ENCODE data around the gene CDH23.

Gene CDH23

DNA sequence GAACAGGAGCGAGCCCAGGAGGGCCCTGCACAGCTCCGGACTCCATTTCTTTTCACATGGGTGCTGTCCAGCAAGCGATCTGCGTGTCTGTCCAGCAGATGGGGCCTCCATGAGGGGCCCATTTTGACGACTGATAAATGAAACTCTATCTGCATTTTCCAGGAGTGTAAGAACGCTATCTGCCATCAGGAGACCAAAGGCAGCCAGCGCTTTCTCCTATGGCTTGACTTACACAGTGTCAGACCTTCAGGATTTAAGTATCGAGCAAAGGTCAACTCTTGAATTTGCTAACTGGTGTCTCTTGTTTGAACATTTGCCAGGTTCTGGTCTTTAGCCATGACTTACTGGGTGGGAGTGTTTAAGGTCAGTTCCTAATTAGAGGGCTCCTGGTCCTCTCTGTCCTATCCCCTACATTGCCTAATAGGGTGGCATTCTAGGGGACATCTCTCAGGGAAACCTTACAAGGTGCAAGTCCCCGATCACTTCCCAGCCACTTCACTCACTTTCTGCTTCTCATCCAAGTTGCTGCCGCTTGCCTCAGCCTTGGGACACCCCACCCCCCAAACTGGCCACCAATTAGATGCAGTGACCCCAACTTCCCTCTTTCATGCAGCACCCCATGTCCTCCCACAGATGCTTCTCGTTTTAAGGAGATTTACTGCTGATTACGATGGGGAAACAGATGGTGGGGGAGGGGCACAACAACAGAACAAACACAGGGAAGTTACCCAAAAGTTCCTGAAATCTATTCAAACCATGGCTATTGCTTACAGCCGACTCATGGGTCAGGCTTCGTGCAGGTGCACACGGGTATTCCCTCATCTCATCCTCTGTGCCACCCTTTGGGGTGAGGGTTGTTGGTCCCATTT lies 356.6 kb downstream of the CDH23 start:
- H3K4me3 ChIP-seq (ENCODE audit: low read depth, low read length) = no peak overlapping the region
- TF ChIP-seq, protein P1, sequence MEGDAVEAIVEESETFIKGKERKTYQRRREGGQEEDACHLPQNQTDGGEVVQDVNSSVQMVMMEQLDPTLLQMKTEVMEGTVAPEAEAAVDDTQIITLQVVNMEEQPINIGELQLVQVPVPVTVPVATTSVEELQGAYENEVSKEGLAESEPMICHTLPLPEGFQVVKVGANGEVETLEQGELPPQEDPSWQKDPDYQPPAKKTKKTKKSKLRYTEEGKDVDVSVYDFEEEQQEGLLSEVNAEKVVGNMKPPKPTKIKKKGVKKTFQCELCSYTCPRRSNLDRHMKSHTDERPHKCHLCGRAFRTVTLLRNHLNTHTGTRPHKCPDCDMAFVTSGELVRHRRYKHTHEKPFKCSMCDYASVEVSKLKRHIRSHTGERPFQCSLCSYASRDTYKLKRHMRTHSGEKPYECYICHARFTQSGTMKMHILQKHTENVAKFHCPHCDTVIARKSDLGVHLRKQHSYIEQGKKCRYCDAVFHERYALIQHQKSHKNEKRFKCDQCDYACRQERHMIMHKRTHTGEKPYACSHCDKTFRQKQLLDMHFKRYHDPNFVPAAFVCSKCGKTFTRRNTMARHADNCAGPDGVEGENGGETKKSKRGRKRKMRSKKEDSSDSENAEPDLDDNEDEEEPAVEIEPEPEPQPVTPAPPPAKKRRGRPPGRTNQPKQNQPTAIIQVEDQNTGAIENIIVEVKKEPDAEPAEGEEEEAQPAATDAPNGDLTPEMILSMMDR (conservative IDR thresholded peaks at IDR 0.05; ENCODE audit: low read depth, low read length) = peak; percentile 2
- DNase-seq (ENCODE audit: low read depth) = no peak

DNA sequence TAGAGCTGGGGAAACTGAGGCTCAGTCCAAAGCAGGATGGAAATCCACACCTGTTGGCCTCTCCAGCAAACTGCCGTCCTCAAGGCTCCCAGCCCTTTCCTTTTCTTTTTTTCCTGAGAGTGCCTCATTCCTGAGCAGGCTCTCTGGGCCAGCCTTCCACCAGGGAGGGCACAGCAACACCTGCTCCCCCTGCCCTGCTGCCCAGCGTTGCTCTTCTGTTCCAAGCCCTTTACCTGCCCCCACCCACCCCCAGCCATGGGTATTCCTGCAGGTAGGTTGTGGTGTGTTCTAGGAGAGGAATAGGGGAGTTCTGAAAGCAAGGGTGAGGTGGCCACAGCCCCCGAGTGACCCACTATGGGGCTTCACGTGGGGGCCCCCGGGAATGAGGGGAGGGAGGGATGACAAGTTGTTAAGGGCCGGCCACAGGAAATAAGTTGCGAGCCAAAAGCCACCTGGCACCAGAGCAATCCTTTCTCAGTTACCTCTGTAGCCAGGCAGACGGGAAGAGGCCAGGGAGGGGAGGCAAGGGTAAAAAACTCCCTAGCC lies 357.3 kb downstream of the CDH23 start:
- no peak for DNase-seq (ENCODE audit: low read depth)
- H3K4me3 ChIP-seq (ENCODE audit: low read depth, low read length) = no peak overlapping the region
- TF ChIP-seq, protein P1 (conservative IDR thresholded peaks at IDR 0.05; ENCODE audit: low read depth, low read length) = no peak

DNA sequence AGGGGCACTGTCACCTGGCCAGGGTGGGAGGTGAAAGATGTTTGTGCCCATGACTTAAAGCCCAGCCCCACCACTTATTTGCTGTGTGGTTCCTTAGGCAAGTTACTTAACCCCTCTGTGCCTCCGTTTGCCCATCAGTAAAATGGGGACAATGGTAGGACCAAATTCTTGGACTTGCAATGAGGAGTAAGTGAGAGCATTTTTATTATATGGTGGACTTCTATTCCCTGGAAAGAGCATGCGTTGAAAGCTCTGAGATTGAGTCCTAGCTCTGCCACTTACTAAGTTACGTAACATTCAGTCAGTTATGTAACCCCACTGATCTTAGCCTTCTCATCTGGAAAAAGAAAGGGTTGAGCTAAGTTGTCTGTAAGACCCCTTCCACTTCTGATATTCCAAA lies 357.8 kb downstream of the CDH23 start:
- TF ChIP-seq, protein P1 (conservative IDR thresholded peaks at IDR 0.05; ENCODE audit: low read depth, low read length) = no peak
- H3K4me3 ChIP-seq (ENCODE audit: low read depth, low read length) = no peak overlapping the region
- DNase-seq (ENCODE audit: low read depth) = no peak

DNA sequence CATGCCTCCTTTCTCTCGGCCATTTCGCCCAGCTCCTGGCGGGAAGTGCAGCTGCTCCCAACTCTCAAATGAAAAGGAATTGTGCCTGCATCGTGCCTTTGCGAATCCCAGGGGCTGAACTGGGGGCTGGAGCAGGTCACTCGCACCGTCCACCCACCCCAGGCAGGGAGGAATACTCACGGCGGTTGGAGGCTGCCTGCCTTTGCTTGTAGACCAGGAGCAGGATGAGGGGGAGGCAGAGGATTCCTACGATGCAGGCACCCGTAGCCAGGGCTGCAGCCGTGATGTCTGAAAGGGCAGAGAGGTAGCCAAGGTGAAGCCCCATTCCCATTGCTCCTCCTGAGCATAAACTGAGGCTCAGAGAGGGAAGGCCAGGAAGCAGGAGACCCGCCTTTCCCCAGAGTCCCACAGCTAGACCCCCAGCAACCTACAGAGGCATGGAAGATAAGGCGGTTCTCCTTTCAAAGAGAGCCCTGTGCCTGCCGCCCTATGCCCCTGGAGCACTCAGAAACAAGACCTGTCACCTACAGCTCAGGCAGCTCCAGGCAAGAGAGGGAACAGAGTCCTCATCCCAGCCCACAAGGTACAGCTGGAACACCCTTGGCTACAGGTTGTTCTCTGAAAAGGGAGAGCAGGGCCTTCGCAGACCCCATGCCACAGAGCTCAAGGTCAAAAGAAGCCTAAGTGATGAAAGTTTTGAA lies 358.6 kb downstream of the CDH23 start:
- H3K4me3 ChIP-seq (ENCODE audit: low read depth, low read length) = no peak overlapping the region
- no peak for DNase-seq (ENCODE audit: low read depth)
- TF ChIP-seq, protein P1 (conservative IDR thresholded peaks at IDR 0.05; ENCODE audit: low read depth, low read length) = no peak

DNA sequence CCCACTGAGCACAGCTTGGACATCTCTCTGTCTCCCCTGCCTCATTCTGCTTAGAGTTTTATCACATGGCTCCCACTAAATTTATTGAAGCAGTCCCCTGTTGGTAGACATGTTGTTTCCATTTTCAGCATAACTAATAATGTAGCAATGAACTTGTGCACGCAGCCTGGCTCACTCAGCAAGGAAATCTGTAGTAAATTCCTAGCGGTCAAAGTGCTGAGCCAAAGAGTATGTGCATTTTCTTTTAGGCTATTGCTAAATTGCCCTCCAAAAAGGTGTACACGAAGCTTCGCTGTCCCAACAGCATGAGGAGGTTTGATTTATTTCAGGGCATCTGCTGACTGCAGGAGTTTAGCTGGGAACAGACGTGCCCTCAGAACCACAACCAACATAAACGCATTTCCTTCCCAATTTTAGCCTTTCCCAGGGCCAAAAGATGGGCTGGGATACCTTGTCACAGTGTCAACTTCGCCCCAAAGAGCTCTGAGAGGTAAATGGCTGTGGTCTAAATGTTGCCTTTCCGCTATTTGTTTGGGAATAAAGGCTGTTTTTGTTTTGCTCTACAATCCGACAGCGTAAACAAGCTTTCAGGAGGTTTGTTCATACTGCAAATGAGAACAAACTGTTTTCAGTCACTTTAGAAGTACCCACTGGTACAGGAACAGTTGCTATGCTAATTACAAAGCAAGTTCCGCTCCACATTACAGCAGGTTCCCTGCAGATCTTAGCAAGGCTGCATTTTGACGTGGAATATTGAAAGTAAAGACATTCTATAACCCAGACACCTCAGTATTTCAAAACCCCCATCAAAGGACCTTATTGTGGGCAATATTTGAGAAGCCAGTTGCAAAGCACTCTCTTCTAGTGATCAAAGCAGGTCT lies 359.8 kb downstream of the CDH23 start:
- no peak overlapping the region for H3K4me3 ChIP-seq (ENCODE audit: low read depth, low read length)
- no peak for DNase-seq (ENCODE audit: low read depth)
- TF ChIP-seq, protein P1 (conservative IDR thresholded peaks at IDR 0.05; ENCODE audit: low read depth, low read length) = no peak

DNA sequence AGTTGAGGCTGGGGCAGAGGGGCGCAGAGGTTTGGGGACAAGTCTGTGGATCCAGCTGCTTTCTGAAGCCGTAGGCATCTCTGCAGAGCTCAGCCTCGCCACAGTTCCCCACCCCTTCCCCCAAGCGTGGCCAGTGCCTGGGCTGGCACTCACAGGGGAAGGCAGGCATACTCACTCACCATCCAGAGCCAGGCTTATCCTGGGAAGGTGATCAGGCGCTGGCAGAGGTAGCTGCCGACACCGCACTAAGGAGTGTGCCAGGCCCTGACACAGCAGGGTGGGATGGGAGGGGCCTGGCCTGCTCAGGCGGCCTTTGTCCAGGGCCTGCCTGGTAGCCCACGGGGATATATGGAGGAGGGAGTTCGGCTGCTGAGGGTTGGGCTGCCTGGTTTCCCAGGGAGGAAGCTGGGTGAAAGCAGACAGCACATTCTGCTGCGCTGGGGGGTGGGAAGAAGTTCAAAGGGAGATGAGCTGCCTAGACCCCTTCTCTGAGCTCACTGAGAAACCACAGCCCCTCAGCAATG lies 360.7 kb downstream of the CDH23 start:
- TF ChIP-seq, protein P1 (conservative IDR thresholded peaks at IDR 0.05; ENCODE audit: low read depth, low read length) = no peak
- DNase-seq (ENCODE audit: low read depth) = no peak
- no peak overlapping the region for H3K4me3 ChIP-seq (ENCODE audit: low read depth, low read length)

All from choroid plexus epithelial cell (primary cell).